Subcutaneous abdominal adipose tissue (tissue), 5 donors: ENCODE data around the gene SERINC2.

Experiments used
- H3K27ac ChIP-seq: one replicate; pipeline ENCODE4 v1.7.0; 2013; ENCODE audit warnings: low read depth, mild to moderate bottlenecking, inconsistent platforms, low read length, moderate library complexity
- H3K27me3 ChIP-seq, 5 donors: one replicate each; pipeline ENCODE4 v1.7.0; 2013; ENCODE audit warnings: low read length in 5 of 5, inconsistent platforms in 1 of 5; ENCODE audit not compliant: control insufficient read depth in 5 of 5, insufficient read depth in 4 of 5
- H3K36me3 ChIP-seq, 5 donors: one replicate each; pipeline ENCODE4 v1.7.0; 2013; ENCODE audit warnings: low read length in 5 of 5; ENCODE audit not compliant: control insufficient read depth in 5 of 5, insufficient read depth in 5 of 5
- H3K4me1 ChIP-seq, 5 donors: one replicate each; pipeline ENCODE4 v1.7.0; 2013; ENCODE audit warnings: low read length in 5 of 5, mild to moderate bottlenecking in 3 of 5, moderate library complexity in 1 of 5; ENCODE audit not compliant: control insufficient read depth in 5 of 5, insufficient read depth in 5 of 5
- H3K4me3 ChIP-seq, 5 donors: one replicate each; pipeline ENCODE4 v1.7.0; 2013; ENCODE audit warnings: low read length in 5 of 5, low read depth in 1 of 5
- H3K9ac ChIP-seq, 5 donors: one replicate each; pipeline ENCODE4 v1.7.0; 2013; ENCODE audit warnings: low read length in 5 of 5, mild to moderate bottlenecking in 4 of 5, moderate library complexity in 3 of 5
- H3K9me3 ChIP-seq, 5 donors: one replicate each; pipeline ENCODE4 v1.7.0; 2013; ENCODE audit warnings: low read length in 5 of 5; ENCODE audit not compliant: control insufficient read depth in 5 of 5
- donor health status: healthy.
- donor health status: healthy.
- donor health status: healthy.
- donor health status: healthy.
- donor health status: healthy.

Gene SERINC2

DNA sequence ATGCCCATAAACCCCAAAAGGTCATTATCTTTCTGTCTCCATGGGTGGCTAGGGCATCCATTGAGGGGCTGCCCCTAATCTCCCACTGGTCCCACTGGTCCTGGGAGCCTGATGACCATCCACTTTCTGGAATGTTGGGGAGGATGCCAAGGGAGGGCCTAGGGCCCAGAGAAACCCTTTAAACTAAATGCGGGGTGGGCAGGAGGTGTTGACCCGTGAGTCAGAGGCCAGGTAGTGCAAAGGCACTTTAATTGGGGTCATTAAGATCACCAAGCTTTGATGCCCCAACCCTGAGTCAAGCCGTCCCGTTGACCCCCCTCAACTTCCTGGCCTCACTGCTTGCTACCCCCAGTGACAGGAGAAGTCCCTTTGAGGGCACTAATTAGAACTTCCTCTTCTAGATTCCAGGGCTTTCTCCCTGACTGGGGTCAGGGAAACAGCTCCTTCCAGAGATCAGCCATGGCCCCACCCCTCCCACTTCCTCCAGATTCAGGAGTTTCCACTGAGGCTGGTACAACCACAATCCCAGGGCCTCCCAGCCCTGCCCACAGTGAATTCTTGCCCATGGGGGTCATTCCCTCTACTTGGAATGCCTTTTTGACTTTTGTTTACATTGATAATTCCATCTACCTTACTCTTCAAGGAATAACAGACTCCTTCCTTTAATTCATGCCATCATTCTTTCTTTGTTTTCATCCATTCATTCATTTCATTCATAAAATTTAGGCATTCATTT, 15.5 kb upstream of the SERINC2 start:
- H3K36me3 ChIP-seq, result no peaks in the 10 kb centered on the region
- H3K27me3 ChIP-seq, result no peaks in the 10 kb centered on the region
- H3K4me1 ChIP-seq, result peaks cover 3 to 10% (median 9%) of the 10 kb centered on the region in 5 donors
- no peak overlapping the region for H3K4me3 ChIP-seq
- H3K27ac ChIP-seq, result no peak overlapping the region
- no peaks in the 10 kb centered on the region for H3K9me3 ChIP-seq
- H3K9ac ChIP-seq, result no peak overlapping the region

DNA sequence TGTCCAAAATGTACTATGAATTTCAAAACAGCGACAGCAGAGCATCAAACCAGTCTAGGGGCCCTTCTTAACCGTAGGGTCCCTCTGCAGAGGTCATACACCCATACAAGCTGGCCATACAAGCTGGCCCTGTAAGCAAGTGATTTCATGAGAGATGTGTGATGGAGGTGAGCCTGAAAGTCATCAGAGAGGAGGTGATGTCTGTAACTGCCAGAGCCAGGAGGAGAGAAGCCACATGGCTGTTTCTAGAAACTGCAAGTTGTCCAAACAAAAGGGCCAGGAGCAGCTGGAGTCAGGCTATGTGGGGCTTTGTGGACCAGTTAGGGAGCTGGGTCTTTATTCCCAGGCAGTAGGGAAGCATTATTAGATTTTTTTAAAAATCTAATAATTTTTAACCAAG, 14.8 kb upstream of the SERINC2 start:
- H3K9me3 ChIP-seq, result no peaks in the 10 kb centered on the region
- H3K9ac ChIP-seq, result no peak overlapping the region
- no peaks in the 10 kb centered on the region for H3K36me3 ChIP-seq
- H3K4me1 ChIP-seq, result peaks cover 3 to 10% (median 9%) of the 10 kb centered on the region in 5 donors
- H3K27ac ChIP-seq, result no peak overlapping the region
- H3K27me3 ChIP-seq, result no peaks in the 10 kb centered on the region
- no peak overlapping the region for H3K4me3 ChIP-seq

GRCh38 chr1:31399976-31400375, 13.0 kb upstream of the SERINC2 start:
- no peaks in the 10 kb centered on the region for H3K36me3 ChIP-seq
- H3K9ac ChIP-seq, result no peak overlapping the region
- H3K27ac ChIP-seq, result no peak overlapping the region
- H3K4me3 ChIP-seq, result no peak overlapping the region
- peaks cover under 1 to 1% (median under 1%) of the 10 kb centered on the region in 5 donors for H3K4me1 ChIP-seq
- no peaks in the 10 kb centered on the region for H3K27me3 ChIP-seq
- H3K9me3 ChIP-seq, result no peaks in the 10 kb centered on the region

- H3K27ac ChIP-seq, result no peak overlapping the region
- no peak overlapping the region for H3K9ac ChIP-seq
- H3K9me3 ChIP-seq, result no peaks in the 10 kb centered on the region
- H3K36me3 ChIP-seq, result no peaks in the 10 kb centered on the region
- H3K4me1 ChIP-seq, result peaks cover 0 to 2% (median 0%) of the 10 kb centered on the region in 5 donors
- no peaks in the 10 kb centered on the region for H3K27me3 ChIP-seq
- H3K4me3 ChIP-seq, result no peak overlapping the region
Observed at GRCh38 chr1:31400393-31400792, 12.6 kb upstream of the SERINC2 start.

GRCh38 chr1:31401241-31401640, 11.8 kb upstream of the SERINC2 start:
- Histone ChIP-seq H3K9ac (no peak overlapping the region), H3K4me1 (peaks cover 0 to 6% (median 4%) of the 10 kb centered on the region in 5 donors), H3K4me3 (no peak overlapping the region), H3K27me3 (no peaks in the 10 kb centered on the region), H3K27ac (no peak overlapping the region), H3K36me3 (no peaks in the 10 kb centered on the region), H3K9me3 (no peaks in the 10 kb centered on the region)

GRCh38 chr1:31405578-31406245, 7.3 kb upstream of the SERINC2 start:
- H3K4me3 ChIP-seq, result no peak overlapping the region
- H3K36me3 ChIP-seq, result no peaks in the 10 kb centered on the region
- H3K9me3 ChIP-seq, result no peaks in the 10 kb centered on the region
- H3K4me1 ChIP-seq, result peaks cover 0 to 6% (median 4%) of the 10 kb centered on the region in 5 donors
- H3K9ac ChIP-seq, result no peak overlapping the region
- no peak overlapping the region for H3K27ac ChIP-seq
- H3K27me3 ChIP-seq, result peaks cover 3 to 14% (median 10%) of the 10 kb centered on the region in 5 donors

GRCh38 chr1:31407029-31407626, 5.9 kb upstream of the SERINC2 start:
- no peak overlapping the region for H3K4me3 ChIP-seq
- peaks cover 0 to 6% (median 4%) of the 10 kb centered on the region in 5 donors for H3K4me1 ChIP-seq
- H3K9me3 ChIP-seq, result no peaks in the 10 kb centered on the region
- peaks cover 3 to 19% (median 15%) of the 10 kb centered on the region in 5 donors for H3K27me3 ChIP-seq
- no peak overlapping the region for H3K9ac ChIP-seq
- no peaks in the 10 kb centered on the region for H3K36me3 ChIP-seq
- H3K27ac ChIP-seq, result no peak overlapping the region

GRCh38 chr1:31408788-31409318, 4.2 kb upstream of the SERINC2 start:
- no peaks in the 10 kb centered on the region for H3K9me3 ChIP-seq
- H3K4me3 ChIP-seq, result no peak overlapping the region
- no peak overlapping the region for H3K27ac ChIP-seq
- no peak overlapping the region for H3K9ac ChIP-seq
- H3K4me1 ChIP-seq, result peaks cover 0 to 18% (median 13%) of the 10 kb centered on the region in 5 donors
- peaks cover 3 to 26% (median 24%) of the 10 kb centered on the region in 5 donors for H3K27me3 ChIP-seq
- no peaks in the 10 kb centered on the region for H3K36me3 ChIP-seq

DNA sequence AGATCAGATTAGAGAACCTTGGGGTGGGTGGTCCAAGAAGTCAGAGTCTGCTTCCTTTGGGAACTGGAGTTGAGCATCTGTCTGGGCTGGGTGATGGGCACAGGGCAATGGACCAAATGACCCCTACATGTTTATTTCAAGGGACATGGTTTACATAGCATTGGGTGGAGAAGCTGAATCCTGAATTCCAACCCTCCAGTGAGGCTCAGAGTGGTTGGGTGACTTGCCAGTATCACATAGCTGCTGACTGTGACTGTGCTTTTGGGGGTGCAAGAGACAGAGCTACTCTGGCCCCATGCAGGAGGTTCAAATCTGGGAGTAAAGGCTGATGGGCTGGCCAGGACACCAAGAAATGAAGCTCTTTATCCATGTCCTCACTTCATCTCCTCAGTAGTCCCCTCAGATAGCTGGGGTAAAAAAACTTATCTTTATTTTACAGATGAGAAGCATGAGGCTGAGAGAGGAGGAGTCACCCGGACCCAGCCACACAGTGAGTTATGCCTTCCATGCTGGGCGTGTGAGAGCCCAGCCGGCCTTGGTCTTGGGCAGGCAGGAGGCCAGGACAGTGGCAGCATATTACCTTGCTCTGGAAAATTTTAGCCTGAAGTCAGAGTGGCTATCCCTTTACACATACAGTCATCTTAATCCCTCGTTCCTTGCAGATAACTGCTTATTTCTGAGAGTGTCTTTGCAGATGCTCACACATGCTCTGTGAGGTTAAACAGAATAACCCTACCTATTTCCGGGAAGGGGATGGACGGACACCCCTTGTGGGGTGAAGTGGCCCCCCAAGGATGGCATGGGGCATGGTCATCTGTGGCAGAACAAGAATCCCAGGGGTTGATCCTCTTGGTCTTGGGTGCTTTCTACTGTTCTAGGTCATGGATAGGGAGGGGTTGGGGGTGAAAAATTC, 2.8 kb upstream of the SERINC2 start:
- Histone ChIP-seq H3K27me3 (peaks cover 3 to 31% (median 24%) of the 10 kb centered on the region in 5 donors), H3K9me3 (no peaks in the 10 kb centered on the region), H3K36me3 (no peaks in the 10 kb centered on the region), H3K9ac (no peak overlapping the region), H3K4me3 (no peak overlapping the region), H3K27ac (no peak overlapping the region), H3K4me1 (peaks cover 0 to 21% (median 16%) of the 10 kb centered on the region in 5 donors)
